ENCODE measurements around the gene HADH. TPM values are rescaled to one million over a fixed set of nuclear protein-coding genes. Genes with fewer than 3 reads are reported as not detected.

HADH gene
- polyA plus RNA-seq, 2 of the 4 experiments (the other 2 are of a cell fraction), result 22.7 to 23.7 TPM

- FAIRE-seq (no peak), ATAC-seq (no peak), DNase-seq (ENCODE audit: low read depth in 1 of 2, low spot score in 1 of 2) (no peak)
- no peak overlapping the region for H3K4me2 ChIP-seq
- no peak overlapping the region for H3K27ac ChIP-seq
- CTCF ChIA-PET, result interaction anchor here (0.6 kb wide), 1 partner anchor 596 kb away, joined by 3 read pairs; no protein-coding TSS in a partner anchor
- H3K4me1 ChIP-seq, result no peaks in the 10 kb centered on the region
- WGBS (ENCODE audit: missing lambda C conversion rate), result 90% methylated on average over 3 of the region's 3 CpGs
- no peak for TF ChIP-seq CBX2 (IDR thresholded peaks at IDR 0.05; ENCODE audit: borderline replicate concordance, low read depth)
- TF ChIP-seq SMC3 (IDR thresholded peaks at IDR 0.05), result no peak
- TF ChIP-seq POLR2A (IDR thresholded peaks at IDR 0.05; ENCODE audit: low read length), result no peak
- no peaks in the 10 kb centered on the region for H3K9me3 ChIP-seq
- no peak overlapping the region for H3K4me3 ChIP-seq
- POLR2A ChIA-PET, result no interaction called here
Observed at GRCh38 chr4:107945809-107946208, 43.9 kb upstream of the HADH start.

- no peak for FAIRE-seq
- Histone ChIP-seq H3K9me3 (no peaks in the 10 kb centered on the region), H3K4me1 (no peaks in the 10 kb centered on the region), H3K4me3 (no peak overlapping the region), H3K4me2 (no peak overlapping the region), H3K27ac (no peak overlapping the region)
- 38% methylated on average over 2 of the region's 2 CpGs for WGBS (ENCODE audit: missing lambda C conversion rate)
- ChIA-PET POLR2A (no interaction called here), CTCF (no interaction called here)
- DNase-seq (ENCODE audit: low read depth in 1 of 2, low spot score in 1 of 2), result no peak
- no peak for ATAC-seq
- TF ChIP-seq EHF (CRISPR knock-in tag; IDR thresholded peaks at IDR 0.05), result no peak
Observed at GRCh38 chr4:107950746-107951540, 38.7 kb upstream of the HADH start.

GRCh38 chr4:107951551-107951950, 38.1 kb upstream of the HADH start:
- POLR2A ChIA-PET, result no interaction called here
- CTCF ChIA-PET, result no interaction called here
- Histone ChIP-seq H3K4me3 (no peak overlapping the region), H3K4me1 (no peaks in the 10 kb centered on the region), H3K4me2 (no peak overlapping the region), H3K27ac (no peak overlapping the region), H3K9me3 (no peaks in the 10 kb centered on the region)
- TF ChIP-seq RCOR1 (IDR thresholded peaks at IDR 0.05; ENCODE audit: low read depth, low read length), result no peak
- no peak for TF ChIP-seq RAD21 (conservative IDR thresholded peaks at IDR 0.05 in 1 of 2, IDR thresholded peaks at IDR 0.05 in 1 of 2)
- TF ChIP-seq HES2 (IDR thresholded peaks at IDR 0.05), result no peak
- TF ChIP-seq MAFK (IDR thresholded peaks at IDR 0.05; ENCODE audit: partially characterized antibody), result no peak
- no peak for TF ChIP-seq TP53 (CRISPR knock-in tag; IDR thresholded peaks at IDR 0.05)
- no peak for TF ChIP-seq BCL3 (IDR thresholded peaks at IDR 0.05)
- no peak for TF ChIP-seq ZC3H11A (IDR thresholded peaks at IDR 0.05)
- no peak for TF ChIP-seq EP300 (IDR thresholded peaks at IDR 0.05)
- TF ChIP-seq HEYL (CRISPR knock-in tag; IDR thresholded peaks at IDR 0.05), result no peak
- no peak for TF ChIP-seq NFE2L2 (conservative IDR thresholded peaks at IDR 0.05; ENCODE audit: low read length)
- no peak for TF ChIP-seq ZSCAN20 (CRISPR knock-in tag; IDR thresholded peaks at IDR 0.05)
- TF ChIP-seq NR3C1 (IDR thresholded peaks at IDR 0.05), result no peak
- no peak for TF ChIP-seq USF2 (IDR thresholded peaks at IDR 0.05)
- TF ChIP-seq HOXA7 (CRISPR knock-in tag; IDR thresholded peaks at IDR 0.05), result no peak
- TF ChIP-seq JUNB (IDR thresholded peaks at IDR 0.05), result no peak
- TF ChIP-seq PBX3 (IDR thresholded peaks at IDR 0.05), result no peak
- no peak for TF ChIP-seq MAX (IDR thresholded peaks at IDR 0.05)
- ATAC-seq (no peak), FAIRE-seq (no peak), DNase-seq (ENCODE audit: low read depth in 1 of 2, low spot score in 1 of 2) (no peak)
